NCI-H748 treated with DMSO at 0.1 percent for 48 hours (cell line): ENCODE data around the gene CREB5.

Experiments used
- DNase-seq: peaks from one replicate; lab custom pipeline; 2025; lab: John Stamatoyannopoulos, UW

Gene CREB5

DNA sequence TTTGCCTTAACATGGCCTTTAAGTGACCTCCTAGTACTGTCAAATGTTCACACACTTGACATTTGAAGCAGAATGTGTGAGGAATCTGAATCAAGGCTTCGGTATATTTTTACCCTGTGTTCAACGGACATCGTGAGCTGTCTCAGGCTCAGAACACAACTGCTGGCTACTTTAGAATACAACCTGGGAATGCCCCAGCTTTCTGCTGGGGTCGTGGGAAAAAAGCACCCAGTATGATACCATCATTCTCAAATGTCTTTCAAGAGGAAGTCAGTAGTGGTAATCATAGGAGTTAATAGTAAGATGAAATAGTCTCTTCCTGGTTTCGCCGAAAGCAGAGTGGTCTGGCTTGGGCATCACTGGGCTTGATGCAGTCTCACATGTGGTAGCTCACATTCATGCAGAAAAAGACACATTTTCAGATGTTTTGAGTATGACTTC, 67.2 kb downstream of the CREB5 start:
- DNase-seq, result no peak

- DNase-seq, result no peak
These were observed 68.3 kb downstream of the CREB5 start for GRCh38 chr7:28480595-28480994.

- DNase-seq, result no peak
These were observed 69.0 kb downstream of the CREB5 start for GRCh38 chr7:28481091-28481926.

GRCh38 chr7:28483112-28483511, 70.8 kb downstream of the CREB5 start:
- no peak for DNase-seq

GRCh38 chr7:28483908-28484605, 71.7 kb downstream of the CREB5 start:
- DNase-seq, result no peak

- no peak for DNase-seq
These were observed 72.3 kb downstream of the CREB5 start for GRCh38 chr7:28484606-28484935.

DNA sequence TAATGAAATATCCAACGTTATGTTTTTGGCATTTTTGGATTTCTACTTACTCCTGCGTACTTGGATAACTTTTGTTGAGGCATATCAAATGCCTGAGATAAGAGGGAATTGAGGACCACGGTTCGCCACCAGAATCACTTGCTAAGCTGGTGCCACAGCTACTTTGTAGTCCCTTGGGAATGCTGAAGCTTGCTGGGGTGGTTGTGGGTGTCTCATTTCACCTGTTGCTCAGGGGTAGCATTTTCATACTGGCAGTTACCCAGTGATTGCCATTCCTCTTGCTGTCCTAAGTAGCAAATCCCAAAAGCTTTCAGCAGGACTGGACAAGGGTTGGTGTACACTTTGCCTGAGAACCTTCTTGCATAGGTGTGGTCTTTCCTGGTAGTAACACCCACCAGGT, 75.2 kb downstream of the CREB5 start:
- no peak for DNase-seq

DNA sequence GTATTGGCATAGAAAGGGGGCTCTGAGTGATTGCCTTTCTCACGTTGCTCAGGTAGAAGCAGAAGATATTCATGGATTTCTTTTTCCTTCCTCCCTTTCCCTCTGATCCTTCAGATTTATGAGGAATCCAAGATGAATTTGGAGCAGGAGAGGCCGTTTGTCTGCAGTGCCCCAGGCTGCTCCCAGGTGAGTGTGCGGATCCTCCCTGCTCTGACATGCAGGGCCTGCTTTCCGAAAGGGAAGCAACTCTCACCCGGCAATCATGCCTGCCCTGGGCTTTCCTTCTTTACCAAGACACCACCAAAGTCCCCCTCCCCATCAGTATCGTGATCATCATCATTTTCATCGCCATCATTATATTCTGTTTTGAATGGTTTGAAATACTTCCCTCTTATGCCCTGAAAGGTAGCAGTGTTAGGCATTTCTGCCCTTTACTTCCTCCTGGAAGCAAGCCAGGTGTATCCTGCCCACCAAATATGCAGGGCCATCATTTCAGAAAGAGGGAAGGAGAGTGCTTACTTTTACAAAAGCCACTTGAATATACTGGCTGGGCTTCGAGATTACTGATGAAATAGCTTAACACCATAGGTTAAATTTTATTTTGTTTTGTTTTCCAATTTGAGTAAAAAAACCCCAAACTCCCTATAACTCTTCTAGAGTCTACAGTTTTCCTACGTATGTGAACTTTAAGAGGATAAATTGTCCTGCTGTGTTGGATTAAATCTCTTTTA, 75.9 kb downstream of the CREB5 start:
- peak; percentile 6 for DNase-seq

- no peak for DNase-seq
These were observed 78.5 kb downstream of the CREB5 start for GRCh38 chr7:28490831-28491230.

GRCh38 chr7:28493477-28493876, 81.2 kb downstream of the CREB5 start:
- no peak for DNase-seq

DNA sequence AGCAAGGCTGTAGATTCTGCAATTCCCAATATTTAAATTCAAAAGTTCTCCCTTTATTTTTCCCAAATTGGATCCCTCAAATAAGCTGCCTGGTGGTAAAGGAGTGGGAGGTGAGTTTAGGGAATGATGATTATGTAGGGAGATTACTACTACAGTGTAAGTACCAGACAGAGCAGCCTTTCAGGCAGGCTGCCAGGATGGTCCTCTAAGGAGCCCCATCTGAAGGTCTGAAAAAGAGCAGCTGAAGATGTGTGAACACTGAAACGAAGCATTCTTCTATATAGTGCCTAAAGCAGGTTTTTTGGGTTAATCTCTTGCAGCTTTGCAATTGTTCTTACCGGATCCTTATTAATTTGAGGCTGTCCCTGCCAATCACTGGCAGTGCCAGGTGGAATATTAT, 84.7 kb downstream of the CREB5 start:
- no peak for DNase-seq

DNA sequence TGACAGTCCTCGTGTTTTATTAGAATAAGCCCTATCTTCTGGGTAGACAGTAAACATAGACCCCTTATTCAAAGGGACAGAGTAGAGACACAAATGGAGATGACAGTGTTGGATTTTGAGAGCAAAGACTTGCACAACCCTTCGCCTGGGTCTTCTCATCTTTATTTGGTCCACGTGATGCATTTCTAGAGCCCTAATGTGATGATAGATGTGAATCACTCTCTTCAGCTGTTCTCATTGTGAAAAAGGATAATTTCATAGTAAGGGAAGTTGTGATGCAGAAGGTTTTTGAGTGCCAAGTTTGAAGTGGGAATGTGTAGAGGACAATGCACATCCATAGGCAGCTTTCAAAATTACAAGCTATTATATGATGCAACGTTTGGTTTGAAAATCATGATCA, 86.3 kb downstream of the CREB5 start:
- no peak for DNase-seq

DNA sequence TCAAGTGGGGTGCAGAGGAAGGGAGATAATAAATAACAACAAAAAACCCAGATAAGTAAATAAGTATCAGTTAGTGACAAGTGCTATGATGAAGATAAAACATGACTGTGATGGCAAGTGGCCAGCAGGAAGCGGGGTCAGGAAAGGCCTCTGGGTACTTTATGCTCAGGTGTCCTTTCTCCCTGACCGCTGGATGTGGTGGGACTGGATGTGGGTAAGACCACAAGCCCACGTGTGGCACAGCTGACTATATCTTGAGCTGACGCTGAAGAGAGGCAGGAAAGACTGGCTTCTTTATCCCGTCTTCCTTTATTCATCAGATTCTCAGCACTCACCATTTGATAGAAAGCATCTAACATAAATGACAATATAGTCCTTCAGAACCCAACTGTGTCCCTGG, 87.8 kb downstream of the CREB5 start:
- DNase-seq, result no peak

GRCh38 chr7:28502408-28502807, 90.1 kb downstream of the CREB5 start:
- DNase-seq, result no peak

GRCh38 chr7:28503396-28503795, 91.1 kb downstream of the CREB5 start:
- DNase-seq, result no peak

DNA sequence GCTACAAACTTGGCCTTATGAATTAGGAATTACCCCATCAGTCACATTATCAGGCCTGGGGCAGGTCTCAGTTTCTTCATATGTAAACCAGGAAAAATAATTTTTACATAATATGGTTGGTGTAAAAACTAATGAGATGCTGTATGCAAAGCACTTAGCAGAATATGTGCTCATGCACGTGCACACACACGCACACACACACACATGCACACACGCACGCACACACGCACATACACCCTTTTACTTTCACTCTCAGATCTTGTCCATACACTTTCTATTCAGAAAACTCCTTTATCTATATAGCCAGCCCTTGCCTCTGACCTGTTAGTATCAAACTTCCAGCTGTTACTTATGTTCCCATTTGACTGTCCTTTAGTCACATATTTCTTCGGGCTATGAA, 92.7 kb downstream of the CREB5 start:
- no peak for DNase-seq

GRCh38 chr7:28505867-28506266, 93.5 kb downstream of the CREB5 start:
- DNase-seq, result no peak

- DNase-seq, result no peak
These were observed 95.4 kb downstream of the CREB5 start for GRCh38 chr7:28507525-28508282.

GRCh38 chr7:28509251-28510025, 97.1 kb downstream of the CREB5 start:
- DNase-seq, result no peak

DNA sequence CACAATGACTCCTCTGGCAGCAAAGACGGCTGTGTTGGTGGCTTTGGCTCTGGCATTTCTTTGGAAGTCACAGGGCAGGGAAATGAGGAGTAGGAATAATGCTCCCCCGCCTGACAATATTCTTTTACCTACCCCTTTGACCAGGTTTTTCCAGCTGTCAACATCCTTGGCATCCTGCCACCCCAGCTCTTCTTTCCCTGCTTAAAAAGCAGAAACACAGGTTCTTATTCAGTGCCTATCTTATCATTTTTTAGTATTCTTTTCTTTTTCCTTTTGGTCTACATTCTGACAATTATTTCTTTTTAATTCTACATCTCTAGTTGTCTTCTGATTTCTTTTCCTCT, 97.7 kb downstream of the CREB5 start:
- no peak for DNase-seq

GRCh38 chr7:28512668-28513440, 100.5 kb downstream of the CREB5 start:
- no peak for DNase-seq
